Activated CD4-positive, alpha-beta T cell treated with anti-CD3 and anti-CD28 coated beads for 36 hours (primary cell): Measurements from ENCODE around the gene WHRN. TPM values are rescaled to one million over a fixed set of nuclear protein-coding genes. Genes with fewer than 3 reads are reported as not detected.

Source experiments
- ATAC-seq: fragments of 200-7000 bp; cut with Tn5 transposase; one replicate; pipeline ENCODE4 v1.10.0; 2021; ENCODE audit warnings: mild to moderate bottlenecking, moderate library complexity
- CTCF ChIA-PET: fragments of 350-600 bp; sonication (Branson Sonifier 250); formaldehyde crosslinking; loops from one replicate; lab custom pipeline; 2021; ENCODE audit warnings: antibody characterized with exemption; lab: Charles Lee
- POLR2A ChIA-PET: fragments of 350-600 bp; sonication (Branson Sonifier 250); formaldehyde crosslinking; loops from one replicate; lab custom pipeline; 2021; ENCODE audit warnings: antibody characterized with exemption, inconsistent platforms; lab: Charles Lee
- DNase-seq: peaks from one replicate; pipeline ENCODE4 v3.0.0-alpha.2; 2020
- H3K27ac Mint-ChIP-seq: one replicate; pipeline ENCODE4 v1.8.0; 2021; ENCODE audit warnings: mixed read lengths
- H3K27me3 Mint-ChIP-seq: one replicate; pipeline ENCODE4 v1.8.0; 2021; ENCODE audit warnings: mixed read lengths
- H3K36me3 Mint-ChIP-seq: one replicate; pipeline ENCODE4 v1.8.0; 2021; ENCODE audit warnings: low read depth, mixed read lengths
- H3K4me1 Mint-ChIP-seq: one replicate; pipeline ENCODE4 v1.8.0; 2021; ENCODE audit warnings: mixed read lengths
- H3K4me3 Mint-ChIP-seq: one replicate; pipeline ENCODE4 v1.8.0; 2021; ENCODE audit warnings: mild to moderate bottlenecking, moderate library complexity, mixed read lengths
- H3K9me3 Mint-ChIP-seq: one replicate; pipeline ENCODE4 v1.8.0; 2021; ENCODE audit warnings: low read depth, mixed read lengths
- intact Hi-C, 2 experiments: fragments of 100-400 bp; cut with DNase I in 1 of 2; cut with micrococcal nuclease in 1 of 2; formaldehyde crosslinking; loops; one replicate each; pipeline versions ENCODE4 v1.14.2 to v1.15.1; 2022 to 2024; cut with DNase I, micrococcal nuclease
- total RNA-seq, 2 experiments: library from RNA; stranded (reverse); gene quantifications; one replicate each; pipeline ENCODE4 v1.2.3, GENCODE V29; 2021

Gene WHRN
- total RNA-seq, 2 experiments from 2014 or later = 1.9 to 2.0 TPM

GRCh38 chr9:114459464-114459863, 45.8 kb downstream of the WHRN start:
- intact Hi-C loops = no loop called here

GRCh38 chr9:114456929-114457328, 48.3 kb downstream of the WHRN start:
- H3K36me3 Mint-ChIP-seq = no peaks in the 10 kb centered on the region
- H3K27ac Mint-ChIP-seq = no peak overlapping the region
- intact Hi-C loops = no loop called here
- peaks cover 16% of the 10 kb centered on the region for H3K4me1 Mint-ChIP-seq
- DNase-seq (no peak), ATAC-seq (no peak)
- H3K27me3 Mint-ChIP-seq = no peaks in the 10 kb centered on the region
- peaks cover 4% of the 10 kb centered on the region for H3K9me3 Mint-ChIP-seq
- no peak overlapping the region for H3K4me3 Mint-ChIP-seq
- ChIA-PET CTCF (no interaction called here), POLR2A (no interaction called here)

More at GRCh38 chr9:114459464-114459863, 45.8 kb downstream of the WHRN start:
- Mint-ChIP-seq H3K27me3 (no peaks in the 10 kb centered on the region), H3K36me3 (no peaks in the 10 kb centered on the region), H3K27ac (no peak overlapping the region), H3K4me3 (no peak overlapping the region), H3K9me3 (peaks cover under 1% of the 10 kb centered on the region), H3K4me1 (no peaks in the 10 kb centered on the region)
- ChIA-PET CTCF (interaction anchor here (0.6 kb wide), 1 partner anchor 28 kb away, joined by 3 read pairs; no protein-coding TSS in a partner anchor), POLR2A (no interaction called here)
- DNase-seq (no peak), ATAC-seq (no peak)

- ChIA-PET CTCF (interaction anchor here (1.0 to 1.4 kb wide), 2 partner anchors 31 to 165 kb away, joined by 3 to 5 read pairs; no protein-coding TSS in a partner anchor), POLR2A (no interaction called here)
- Mint-ChIP-seq H3K9me3 (peaks cover 4% of the 10 kb centered on the region), H3K36me3 (no peaks in the 10 kb centered on the region), H3K27me3 (no peaks in the 10 kb centered on the region), H3K4me1 (peaks cover 24% of the 10 kb centered on the region), H3K4me3 (no peak overlapping the region), H3K27ac (no peak overlapping the region)
- no peak for ATAC-seq
- no peak for DNase-seq
- intact Hi-C loops = no loop called here
Observed at GRCh38 chr9:114454652-114455051, 50.6 kb downstream of the WHRN start.

GRCh38 chr9:114452219-114453165, 52.8 kb downstream of the WHRN start:
- Mint-ChIP-seq H3K4me3 (no peak overlapping the region), H3K27ac (peak overlapping the region; percentile 67), H3K4me1 (peaks cover 24% of the 10 kb centered on the region), H3K9me3 (peaks cover 4% of the 10 kb centered on the region), H3K36me3 (no peaks in the 10 kb centered on the region), H3K27me3 (no peaks in the 10 kb centered on the region)
- POLR2A ChIA-PET = no interaction called here
- DNase-seq = peak; percentile 70
- intact Hi-C loops = no loop called here
- peak; percentile 51 for ATAC-seq
- CTCF ChIA-PET = interaction anchor here (0.7 to 1.8 kb wide), 3 partner anchors 36 to 402 kb away, joined by 3 to 6 read pairs (median 3); no protein-coding TSS in a partner anchor

GRCh38 chr9:114451707-114452031, 53.6 kb downstream of the WHRN start:
- Mint-ChIP-seq H3K36me3 (no peaks in the 10 kb centered on the region), H3K9me3 (peaks cover 4% of the 10 kb centered on the region), H3K4me1 (peaks cover 24% of the 10 kb centered on the region), H3K4me3 (no peak overlapping the region), H3K27me3 (no peaks in the 10 kb centered on the region), H3K27ac (peak overlapping the region; percentile 40)
- DNase-seq = no peak
- ATAC-seq = no peak
- intact Hi-C loops = no loop called here
- POLR2A ChIA-PET = no interaction called here
- CTCF ChIA-PET = interaction anchor here (0.6 to 1.8 kb wide), 4 partner anchors 37 to 202 kb away, joined by 3 to 6 read pairs (median 4); no protein-coding TSS in a partner anchor

GRCh38 chr9:114450833-114451706, 54.2 kb downstream of the WHRN start:
- H3K4me3 Mint-ChIP-seq = no peak overlapping the region
- peak overlapping the region; percentile 40 for H3K27ac Mint-ChIP-seq
- ATAC-seq (peak; percentile 38), DNase-seq (no peak)
- intact Hi-C loops = no loop called here
- H3K4me1 Mint-ChIP-seq = peaks cover 24% of the 10 kb centered on the region
- H3K9me3 Mint-ChIP-seq = peaks cover 4% of the 10 kb centered on the region
- CTCF ChIA-PET = interaction anchor here (0.6 to 2.3 kb wide), 5 partner anchors 14 to 203 kb away, joined by 3 to 10 read pairs (median 5); no protein-coding TSS in a partner anchor
- no peaks in the 10 kb centered on the region for H3K36me3 Mint-ChIP-seq
- POLR2A ChIA-PET = interaction anchor here (0.6 kb wide), 1 partner anchor 536 kb away, joined by 4 read pairs; no protein-coding TSS in a partner anchor
- no peaks in the 10 kb centered on the region for H3K27me3 Mint-ChIP-seq

- ATAC-seq (no peak), DNase-seq (no peak)
- ChIA-PET CTCF (interaction anchor here (0.7 to 2.3 kb wide), 6 partner anchors 13 to 248 kb away, joined by 3 to 10 read pairs (median 5); no protein-coding TSS in a partner anchor), POLR2A (no interaction called here)
- intact Hi-C loops = no loop called here
- Mint-ChIP-seq H3K4me3 (no peak overlapping the region), H3K27me3 (no peaks in the 10 kb centered on the region), H3K9me3 (peaks cover 4% of the 10 kb centered on the region), H3K27ac (no peak overlapping the region), H3K4me1 (peaks cover 27% of the 10 kb centered on the region), H3K36me3 (no peaks in the 10 kb centered on the region)
Observed at GRCh38 chr9:114450181-114450580, 55.1 kb downstream of the WHRN start.

GRCh38 chr9:114449236-114449635, 56.0 kb downstream of the WHRN start:
- POLR2A ChIA-PET = no interaction called here

GRCh38 chr9:114448706-114449105, 56.6 kb downstream of the WHRN start:
- H3K4me1 Mint-ChIP-seq = peaks cover 27% of the 10 kb centered on the region
- no peak overlapping the region for H3K27ac Mint-ChIP-seq
- CTCF ChIA-PET = interaction anchor here (1.2 to 2.3 kb wide), 2 partner anchors 14 to 87 kb away, joined by 3 to 10 read pairs; no protein-coding TSS in a partner anchor
- POLR2A ChIA-PET = no interaction called here
- DNase-seq (no peak), ATAC-seq (no peak)
- H3K27me3 Mint-ChIP-seq = no peaks in the 10 kb centered on the region
- intact Hi-C loops = no loop called here
- no peak overlapping the region for H3K4me3 Mint-ChIP-seq
- no peaks in the 10 kb centered on the region for H3K36me3 Mint-ChIP-seq
- H3K9me3 Mint-ChIP-seq = peaks cover 2% of the 10 kb centered on the region

More at GRCh38 chr9:114449236-114449635, 56.0 kb downstream of the WHRN start:
- Mint-ChIP-seq H3K27ac (no peak overlapping the region), H3K27me3 (no peaks in the 10 kb centered on the region), H3K36me3 (no peaks in the 10 kb centered on the region), H3K4me3 (no peak overlapping the region), H3K4me1 (peaks cover 27% of the 10 kb centered on the region), H3K9me3 (peaks cover 2% of the 10 kb centered on the region)
- no peak for ATAC-seq
- CTCF ChIA-PET = interaction anchor here (0.6 to 2.3 kb wide), 5 partner anchors 12 to 204 kb away, joined by 3 to 10 read pairs (median 3); no protein-coding TSS in a partner anchor
- intact Hi-C loops = no loop called here
- DNase-seq = no peak

- H3K36me3 Mint-ChIP-seq = no peaks in the 10 kb centered on the region
- H3K4me3 Mint-ChIP-seq = no peak overlapping the region
- no peak for ATAC-seq
- ChIA-PET POLR2A (interaction anchor here (0.7 kb wide), 1 partner anchor 141 kb away, joined by 3 read pairs; the partner anchor contains the start of gene ATP6V1G1), CTCF (interaction anchor here (0.5 to 1.1 kb wide), 2 partner anchors 27 to 168 kb away, joined by 3 read pairs; no protein-coding TSS in a partner anchor)
- peaks cover 11% of the 10 kb centered on the region for H3K4me1 Mint-ChIP-seq
- H3K27ac Mint-ChIP-seq = no peak overlapping the region
- no peaks in the 10 kb centered on the region for H3K27me3 Mint-ChIP-seq
- H3K9me3 Mint-ChIP-seq = peaks cover 8% of the 10 kb centered on the region
- intact Hi-C loops = no loop called here
- DNase-seq = no peak
Observed at GRCh38 chr9:114446672-114447450, 58.4 kb downstream of the WHRN start.
